HepG2 (cell line): ENCODE results near the gene PCSK6. TPM values are rescaled to one million over a fixed set of nuclear protein-coding genes. Genes with fewer than 3 reads are reported as not detected.

ENCODE experiments used
- ATF7-NPFF ChIP-seq: sonication (generic); formaldehyde crosslinking; IDR thresholded peaks from 2 replicates; pipeline ENCODE4 v1.8.1; 2023; ENCODE audit warnings: mild to moderate bottlenecking, low read depth, missing genetic modification reagents, moderate library complexity
- EEA1 ChIP-seq: sonication (generic); formaldehyde crosslinking; IDR thresholded peaks from 2 replicates; pipeline ENCODE4 v1.5.1; 2020; ENCODE audit warnings: mild to moderate bottlenecking, missing genetic modification reagents, borderline replicate concordance
- HMGXB4 ChIP-seq, 2 experiments: sonication (generic) in 1 of 2; formaldehyde crosslinking in 1 of 2; IDR thresholded peaks; 2 replicates each; pipeline versions ENCODE4 v1.4.0 to v1.6.1; 2018 to 2020; ENCODE audit warnings: missing genetic modification reagents in 2 of 2, borderline replicate concordance in 1 of 2, low read depth in 1 of 2, mild to moderate bottlenecking in 1 of 2, missing biosample characterization in 1 of 2
- LCORL ChIP-seq, 2 experiments: fragments of 450-650 bp in 1 of 2; sonication (generic) in 1 of 2; formaldehyde crosslinking in 1 of 2; IDR thresholded peaks; 2 replicates each; pipeline versions ENCODE4 v1.5.0 to v1.6.1; 2017 to 2020; ENCODE audit warnings: antibody characterized with exemption in 1 of 2, missing genetic modification reagents in 1 of 2
- MIER2 ChIP-seq: IDR thresholded peaks from 2 replicates; pipeline ENCODE4 v1.6.1; 2016; ENCODE audit warnings: missing biosample characterization, missing genetic modification reagents
- POLR2AphosphoS2 ChIP-seq: IDR thresholded peaks from 2 replicates; pipeline ENCODE4 v1.6.1; 2011; ENCODE audit warnings: low read depth, low read length, improper control_type of control experiment
- STAT6 ChIP-seq: sonication (generic); formaldehyde crosslinking; IDR thresholded peaks from 2 replicates; pipeline ENCODE4 v1.4.0; 2020; ENCODE audit warnings: missing genetic modification reagents, mild to moderate bottlenecking, borderline replicate concordance
- TEF ChIP-seq: sonication (generic); formaldehyde crosslinking; IDR thresholded peaks from 2 replicates; pipeline ENCODE4 v1.5.0; 2020; ENCODE audit warnings: missing genetic modification reagents
- ZFX ChIP-seq: sonication (generic); formaldehyde crosslinking; IDR thresholded peaks from 2 replicates; pipeline ENCODE4 v1.4.0; 2020; ENCODE audit warnings: mild to moderate bottlenecking, low read depth, missing genetic modification reagents, moderate library complexity
- ZFYVE20 ChIP-seq: sonication (generic); formaldehyde crosslinking; IDR thresholded peaks from 2 replicates; pipeline ENCODE4 v1.8.0; 2023; ENCODE audit warnings: low read depth, mild to moderate bottlenecking, moderate library complexity, missing genetic modification reagents, borderline replicate concordance
- ZNF230 ChIP-seq: sonication (generic); formaldehyde crosslinking; IDR thresholded peaks from 2 replicates; pipeline ENCODE4 v1.4.0; 2020; ENCODE audit warnings: mild to moderate bottlenecking, missing genetic modification reagents
- ZNF510 ChIP-seq: sonication (generic); formaldehyde crosslinking; IDR thresholded peaks from 2 replicates; pipeline ENCODE4 v1.4.0; 2020; ENCODE audit warnings: low read depth, mild to moderate bottlenecking, missing genetic modification reagents
- polyA plus RNA-seq, 8 experiments: library from polyadenylated mRNA; depleted of rRNA in 3 of 8; stranded (reverse) in 7 of 8; unstranded in 1 of 8; fragments of >200 nt; fragmentation: Illumina TruSeq in 4 of 8; extraction: Trizol in 4 of 8; gene quantifications; 2 replicates each; pipeline versions ENCODE4 v1.2.1 to v1.2.3, GENCODE V29; 2011 to 2016; ENCODE audit warnings: low read depth in 4 of 8, missing spikeins in 1 of 8, mixed read lengths in 1 of 8; ENCODE audit not compliant: insufficient read depth in 1 of 8
- total RNA-seq, 5 experiments: library from RNA; depleted of rRNA; stranded (reverse); fragments of >200 nt; fragmentation: Illumina TruSeq; extraction: Trizol; gene quantifications; 2 replicates each; pipeline ENCODE4 v1.2.3, GENCODE V29; 2016; ENCODE audit warnings: low read depth in 1 of 5
- TF ChIP-seq, protein P1 (sequence below): sonication (generic); formaldehyde crosslinking; IDR thresholded peaks from 2 replicates; pipeline ENCODE4 v1.4.0; 2020; ENCODE audit warnings: missing genetic modification reagents, borderline replicate concordance
- TF ChIP-seq, protein P2 (sequence below): sonication (generic); formaldehyde crosslinking; IDR thresholded peaks from 2 replicates; pipeline ENCODE4 v1.4.0; 2020; ENCODE audit warnings: missing genetic modification reagents
- TF ChIP-seq, protein P3 (sequence below): sonication (generic); formaldehyde crosslinking; IDR thresholded peaks from 2 replicates; pipeline ENCODE4 v1.9.0; 2021; ENCODE audit warnings: missing genetic modification reagents, mild to moderate bottlenecking, borderline replicate concordance

PCSK6 gene
- total and polyA plus RNA-seq, 2 of the 13 experiments (the other 11 are each of a cell fraction or from before 2014, with no cell fraction given), result 56.5 to 155 TPM

- TF ChIP-seq ZFX (CRISPR knock-in tag), result peak; percentile 97
- no peak for TF ChIP-seq ZNF230 (CRISPR knock-in tag)
- no peak; the same call in 1 of the 2 replicates for TF ChIP-seq TEF (CRISPR knock-in tag)
- TF ChIP-seq, protein P1, sequence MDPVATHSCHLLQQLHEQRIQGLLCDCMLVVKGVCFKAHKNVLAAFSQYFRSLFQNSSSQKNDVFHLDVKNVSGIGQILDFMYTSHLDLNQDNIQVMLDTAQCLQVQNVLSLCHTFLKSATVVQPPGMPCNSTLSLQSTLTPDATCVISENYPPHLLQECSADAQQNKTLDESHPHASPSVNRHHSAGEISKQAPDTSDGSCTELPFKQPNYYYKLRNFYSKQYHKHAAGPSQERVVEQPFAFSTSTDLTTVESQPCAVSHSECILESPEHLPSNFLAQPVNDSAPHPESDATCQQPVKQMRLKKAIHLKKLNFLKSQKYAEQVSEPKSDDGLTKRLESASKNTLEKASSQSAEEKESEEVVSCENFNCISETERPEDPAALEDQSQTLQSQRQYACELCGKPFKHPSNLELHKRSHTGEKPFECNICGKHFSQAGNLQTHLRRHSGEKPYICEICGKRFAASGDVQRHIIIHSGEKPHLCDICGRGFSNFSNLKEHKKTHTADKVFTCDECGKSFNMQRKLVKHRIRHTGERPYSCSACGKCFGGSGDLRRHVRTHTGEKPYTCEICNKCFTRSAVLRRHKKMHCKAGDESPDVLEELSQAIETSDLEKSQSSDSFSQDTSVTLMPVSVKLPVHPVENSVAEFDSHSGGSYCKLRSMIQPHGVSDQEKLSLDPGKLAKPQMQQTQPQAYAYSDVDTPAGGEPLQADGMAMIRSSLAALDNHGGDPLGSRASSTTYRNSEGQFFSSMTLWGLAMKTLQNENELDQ, result no peak
- no peak for TF ChIP-seq ZFYVE20 (CRISPR knock-in tag)
- TF ChIP-seq POLR2AphosphoS2, result peak; percentile 98
- TF ChIP-seq, protein P2, sequence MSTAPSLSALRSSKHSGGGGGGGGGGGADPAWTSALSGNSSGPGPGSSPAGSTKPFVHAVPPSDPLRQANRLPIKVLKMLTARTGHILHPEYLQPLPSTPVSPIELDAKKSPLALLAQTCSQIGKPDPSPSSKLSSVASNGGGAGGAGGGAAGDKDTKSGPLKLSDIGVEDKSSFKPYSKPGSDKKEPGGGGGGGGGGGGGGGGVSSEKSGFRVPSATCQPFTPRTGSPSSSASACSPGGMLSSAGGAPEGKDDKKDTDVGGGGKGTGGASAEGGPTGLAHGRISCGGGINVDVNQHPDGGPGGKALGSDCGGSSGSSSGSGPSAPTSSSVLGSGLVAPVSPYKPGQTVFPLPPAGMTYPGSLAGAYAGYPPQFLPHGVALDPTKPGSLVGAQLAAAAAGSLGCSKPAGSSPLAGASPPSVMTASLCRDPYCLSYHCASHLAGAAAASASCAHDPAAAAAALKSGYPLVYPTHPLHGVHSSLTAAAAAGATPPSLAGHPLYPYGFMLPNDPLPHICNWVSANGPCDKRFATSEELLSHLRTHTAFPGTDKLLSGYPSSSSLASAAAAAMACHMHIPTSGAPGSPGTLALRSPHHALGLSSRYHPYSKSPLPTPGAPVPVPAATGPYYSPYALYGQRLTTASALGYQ (CRISPR knock-in tag), result no peak; the same call in 1 of the 2 replicates
- no peak for TF ChIP-seq LCORL (IDR thresholded peaks at IDR 0.05)
- TF ChIP-seq LCORL (CRISPR knock-in tag; IDR thresholded peaks at IDR 0.05), result peak; percentile 55
- peak; percentile 84 for TF ChIP-seq ATF7-NPFF
- TF ChIP-seq ZNF510 (CRISPR knock-in tag), result peak; percentile 51; the same call in 1 of the 2 replicates
- TF ChIP-seq HMGXB4 (CRISPR knock-in tag; IDR thresholded peaks at IDR 0.05; ENCODE audit: borderline replicate concordance in 1 of 2, low read depth in 1 of 2), result peak; percentile 92 to 97
- 0 out of 2 replicates have a peak, but pooled peaks have one; percentile 12 for TF ChIP-seq MIER2 (CRISPR knock-in tag)
- no peak; the same call in 1 of the 2 replicates for TF ChIP-seq STAT6 (CRISPR knock-in tag)
- TF ChIP-seq EEA1 (CRISPR knock-in tag), result 0 out of 2 replicates have a peak, but pooled peaks have one; percentile 26
- TF ChIP-seq, protein P3, sequence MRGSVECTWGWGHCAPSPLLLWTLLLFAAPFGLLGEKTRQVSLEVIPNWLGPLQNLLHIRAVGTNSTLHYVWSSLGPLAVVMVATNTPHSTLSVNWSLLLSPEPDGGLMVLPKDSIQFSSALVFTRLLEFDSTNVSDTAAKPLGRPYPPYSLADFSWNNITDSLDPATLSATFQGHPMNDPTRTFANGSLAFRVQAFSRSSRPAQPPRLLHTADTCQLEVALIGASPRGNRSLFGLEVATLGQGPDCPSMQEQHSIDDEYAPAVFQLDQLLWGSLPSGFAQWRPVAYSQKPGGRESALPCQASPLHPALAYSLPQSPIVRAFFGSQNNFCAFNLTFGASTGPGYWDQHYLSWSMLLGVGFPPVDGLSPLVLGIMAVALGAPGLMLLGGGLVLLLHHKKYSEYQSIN (CRISPR knock-in tag), result no peak
Observed at GRCh38 chr15:101294731-101295606, 194.5 kb downstream of the PCSK6 start, which contains the start of gene SNRPA1 (continued).
